GM15510 (cell line): ENCODE measurements around the gene KCNQ2.

Experiments used
- POLR2A ChIP-seq: IDR thresholded peaks from 3 replicates; pipeline ENCODE4 v1.6.1; 2011; ENCODE audit warnings: borderline replicate concordance; ENCODE audit not compliant: insufficient read length; ENCODE audit errors: extremely low read depth

The KCNQ2 gene

DNA sequence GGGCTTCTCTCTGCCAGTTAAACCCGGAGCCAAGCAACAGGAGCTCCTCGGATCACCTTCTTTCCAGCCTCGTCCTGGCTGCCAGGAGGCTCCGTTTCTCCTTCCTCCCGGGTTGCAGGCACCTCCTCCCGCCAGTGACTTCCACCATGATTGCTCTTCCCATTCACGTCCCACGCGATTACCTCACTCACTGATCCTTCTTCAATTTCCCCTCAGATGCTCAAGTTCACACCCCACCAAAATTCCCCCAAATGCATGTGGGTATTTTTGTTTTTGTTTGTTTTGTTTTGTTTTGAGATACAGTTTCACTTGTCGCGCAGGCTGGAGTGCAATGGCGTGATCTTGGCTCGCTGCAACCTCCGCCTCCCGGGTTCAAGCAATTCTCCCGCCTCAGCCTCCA lies 25.1 kb downstream of the KCNQ2 start:
- no peak for TF ChIP-seq POLR2A

DNA sequence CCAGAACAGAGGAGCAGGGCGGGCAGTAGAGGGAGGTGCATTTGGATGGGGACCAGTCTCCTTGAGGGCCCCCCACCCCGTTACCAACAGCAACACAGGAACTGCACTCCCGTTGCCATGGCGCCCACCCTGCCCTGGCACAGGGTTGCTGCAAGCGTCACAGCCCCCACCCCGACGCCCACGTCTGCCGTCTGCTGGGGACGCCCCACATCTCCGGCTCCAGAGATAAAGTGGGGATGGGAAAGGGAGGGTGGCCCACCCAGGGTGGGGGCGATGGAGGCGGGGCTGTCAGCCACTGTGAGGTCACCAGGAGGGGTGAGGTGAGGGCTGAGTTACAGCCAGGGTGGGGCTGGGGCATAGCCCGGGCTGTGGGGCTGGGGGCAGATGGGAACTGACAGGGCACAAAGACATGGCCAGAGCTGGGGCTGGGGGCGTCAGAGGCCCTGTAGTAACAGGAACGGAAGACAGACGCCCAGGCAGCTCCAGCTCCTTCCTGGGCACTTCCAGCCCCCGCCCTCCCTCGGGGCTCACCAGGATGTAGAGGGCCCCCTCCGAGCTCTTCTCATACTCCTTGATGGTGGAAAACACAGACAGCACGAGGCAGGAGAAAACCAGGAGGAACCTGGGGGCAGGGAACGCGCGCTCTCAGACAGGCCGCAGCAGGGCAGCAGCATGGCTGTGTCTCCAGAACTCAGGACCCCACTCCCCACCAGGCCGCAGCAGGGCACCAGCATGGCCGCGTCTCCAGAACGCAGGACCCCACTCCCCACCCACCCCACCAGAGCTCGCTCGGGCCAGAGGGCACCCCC lies 26.0 kb downstream of the KCNQ2 start:
- no peak for TF ChIP-seq POLR2A

DNA sequence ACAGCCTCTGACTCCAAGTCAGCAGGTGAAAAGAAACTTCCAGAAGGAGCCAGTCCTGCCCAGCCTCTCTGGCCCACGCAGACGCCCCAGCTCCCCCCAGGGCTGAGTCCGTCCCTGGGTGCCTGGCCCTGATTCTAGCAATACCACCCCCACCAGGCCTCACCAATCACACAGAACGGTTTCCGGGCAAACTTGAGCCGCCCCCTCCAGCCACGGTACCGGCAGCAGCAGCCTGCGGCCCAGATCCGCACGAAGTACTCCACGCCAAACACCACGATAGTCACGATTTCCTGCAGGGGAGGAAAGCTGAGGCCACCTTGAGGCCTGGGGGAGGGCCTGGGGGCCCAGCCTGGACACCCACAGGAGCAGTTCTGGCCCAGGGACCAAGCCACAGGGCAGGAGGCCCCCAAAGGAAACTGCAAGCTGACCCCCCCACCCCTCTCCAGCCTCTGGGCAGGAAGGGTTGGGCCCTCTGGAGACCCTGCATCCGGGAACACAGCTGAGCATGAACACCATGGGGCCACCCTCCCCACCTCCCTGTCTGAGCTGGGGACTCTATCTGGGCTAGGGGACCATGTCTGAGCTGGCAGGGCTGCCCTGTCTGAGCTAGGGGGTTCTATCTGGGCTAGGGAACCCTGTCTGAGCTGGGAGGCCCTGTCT lies 27.2 kb downstream of the KCNQ2 start:
- TF ChIP-seq POLR2A: no peak

DNA sequence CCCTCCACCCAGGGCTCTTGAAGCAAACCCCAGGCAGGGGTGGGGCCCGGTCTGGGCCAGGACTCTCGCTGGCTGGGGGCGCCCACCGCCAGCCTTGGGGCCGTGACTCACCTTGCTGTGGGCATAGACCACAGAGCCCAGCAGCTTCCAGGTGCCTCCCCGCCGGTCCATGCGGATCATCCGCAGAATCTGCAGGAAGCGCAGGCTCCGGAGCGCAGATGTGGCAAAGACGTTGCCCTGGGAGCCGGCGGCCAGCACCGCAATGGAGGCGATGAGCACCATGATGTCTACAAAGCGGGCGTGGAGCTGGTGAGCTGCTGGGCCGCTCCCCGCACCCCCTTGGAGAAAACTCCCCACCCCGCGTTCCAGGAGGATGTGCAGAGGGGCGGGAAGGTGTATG lies 27.9 kb downstream of the KCNQ2 start:
- TF ChIP-seq POLR2A: no peak

DNA sequence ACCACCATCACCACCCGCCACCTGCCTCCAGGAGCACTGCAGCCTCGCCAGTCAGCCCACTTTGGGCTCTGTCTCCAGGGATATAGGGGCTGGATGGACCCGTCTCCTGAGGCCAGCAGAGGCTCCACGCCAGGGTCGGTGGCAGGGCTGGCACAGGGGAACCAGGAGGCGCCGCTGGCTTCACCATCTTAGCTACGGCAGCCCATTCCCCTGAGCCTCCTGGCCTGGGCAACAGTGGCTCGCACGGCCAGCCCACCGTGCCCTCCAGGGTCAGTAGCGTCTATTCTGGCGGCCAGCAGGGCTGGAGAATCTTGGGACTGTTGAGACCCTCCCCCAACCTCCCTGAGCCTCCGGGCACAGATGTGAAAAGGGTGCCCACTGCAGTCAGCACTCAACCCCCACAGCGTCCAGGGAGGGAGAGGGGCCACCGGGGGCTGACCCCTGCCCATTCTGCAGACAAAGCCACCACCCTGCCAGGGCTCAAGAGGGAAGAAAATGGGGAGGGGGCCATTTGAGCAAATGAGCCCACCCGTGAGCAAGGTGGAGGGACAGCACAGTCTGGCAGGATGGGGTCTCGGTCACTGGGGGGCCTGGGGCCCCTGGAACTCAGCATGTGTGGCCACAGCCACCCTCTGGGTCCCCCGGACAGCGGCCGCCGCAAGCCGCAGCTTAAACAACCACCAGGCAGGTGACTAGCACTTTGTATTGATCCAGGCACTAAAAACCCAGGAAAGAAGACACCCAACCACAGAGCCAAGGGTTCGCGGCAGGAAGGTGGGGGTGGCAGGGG lies 28.7 kb downstream of the KCNQ2 start:
- TF ChIP-seq POLR2A: no peak

DNA sequence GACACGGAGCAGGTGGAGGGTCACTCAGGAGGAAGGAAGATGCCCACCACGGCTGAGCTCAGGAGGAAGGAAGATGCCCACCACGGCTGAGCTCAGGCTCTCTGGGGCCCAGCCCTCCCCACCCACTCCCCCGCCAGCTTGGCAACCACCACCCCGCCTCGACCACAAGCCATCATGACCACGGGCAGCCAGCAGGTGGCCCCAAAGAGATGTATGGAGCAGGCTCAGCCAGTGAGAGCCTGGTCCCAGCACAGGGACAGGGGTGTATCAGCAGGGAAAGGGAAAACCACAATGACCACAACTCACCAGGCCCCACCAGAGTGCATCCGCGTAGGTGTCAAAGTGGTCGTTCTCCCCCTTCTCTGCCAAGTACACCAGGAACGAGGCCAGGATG lies 30.4 kb downstream of the KCNQ2 start:
- no peak for TF ChIP-seq POLR2A

DNA sequence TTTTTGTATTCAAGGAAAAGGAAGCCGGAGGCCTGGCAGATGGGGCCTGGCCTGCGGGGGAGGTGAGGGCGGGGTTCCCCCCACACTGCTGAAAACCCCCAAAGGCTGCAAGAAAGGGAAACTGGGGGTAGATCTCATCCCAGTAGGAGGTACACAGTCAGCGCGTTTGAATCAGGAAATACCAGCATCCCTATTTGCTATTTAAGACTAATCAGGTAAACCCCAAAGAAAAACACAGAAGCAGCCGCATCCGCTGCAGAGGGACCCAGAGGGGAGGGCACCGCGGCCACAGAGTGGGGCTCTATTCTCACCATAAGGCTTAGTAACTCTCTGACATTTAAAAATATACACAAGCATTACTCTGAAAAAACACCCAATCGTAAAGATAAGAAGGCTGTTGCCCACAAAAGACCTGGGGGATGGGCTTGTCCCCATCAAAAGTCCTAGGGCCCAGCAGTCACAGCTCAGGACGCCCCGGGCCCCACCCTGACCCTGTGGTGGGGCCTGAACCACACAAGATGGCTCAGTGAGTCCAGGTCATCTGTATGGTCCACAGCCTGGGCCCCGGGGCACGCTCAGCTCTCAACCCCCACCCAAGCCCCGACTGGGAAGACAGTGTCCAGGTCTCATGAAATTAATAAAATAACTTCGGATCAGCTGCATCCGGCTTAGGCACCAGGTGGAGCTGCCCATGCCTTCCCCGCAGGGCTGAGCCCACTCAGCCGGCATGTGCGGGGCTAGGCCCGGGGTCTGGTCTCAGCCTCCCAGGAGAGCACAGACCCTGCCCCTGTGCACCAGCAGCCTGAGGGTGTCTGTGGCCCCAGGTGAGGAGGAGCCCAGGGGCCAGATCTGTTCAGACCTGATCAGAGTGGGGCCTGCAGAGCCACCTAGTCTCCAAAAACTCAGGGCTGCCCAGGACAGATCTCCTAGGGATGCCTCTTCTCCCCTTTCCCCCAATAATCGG lies 31.0 kb downstream of the KCNQ2 start:
- TF ChIP-seq POLR2A: no peak

DNA sequence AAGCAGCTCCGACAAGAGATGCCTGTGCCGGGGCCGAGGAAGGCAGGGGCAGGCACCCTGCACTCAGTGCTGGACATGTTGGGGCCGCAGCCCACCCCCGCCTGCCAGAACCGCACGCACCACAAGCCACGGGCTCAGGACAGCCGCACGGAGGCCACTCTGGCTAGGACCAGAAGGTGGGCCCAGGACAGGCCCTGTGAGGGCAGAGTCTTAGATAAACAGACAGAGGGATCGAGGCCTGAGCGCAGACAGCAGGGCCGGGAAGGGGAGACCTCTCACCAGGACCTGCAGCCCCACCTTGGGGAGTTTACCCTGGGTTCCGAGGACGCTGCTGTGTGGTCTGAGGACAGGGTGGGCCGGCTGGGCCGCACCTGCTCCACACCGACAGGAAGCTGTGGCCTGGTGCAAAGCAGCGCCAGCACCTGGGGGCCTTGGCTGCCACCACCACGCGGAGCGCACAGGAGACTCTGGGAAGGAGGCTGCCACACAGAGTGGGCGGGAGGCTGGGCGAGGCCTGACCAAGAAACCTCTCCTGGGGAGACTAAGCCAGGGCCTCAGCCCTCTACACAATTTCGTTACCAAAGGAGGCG lies 32.0 kb downstream of the KCNQ2 start:
- TF ChIP-seq POLR2A: no peak

DNA sequence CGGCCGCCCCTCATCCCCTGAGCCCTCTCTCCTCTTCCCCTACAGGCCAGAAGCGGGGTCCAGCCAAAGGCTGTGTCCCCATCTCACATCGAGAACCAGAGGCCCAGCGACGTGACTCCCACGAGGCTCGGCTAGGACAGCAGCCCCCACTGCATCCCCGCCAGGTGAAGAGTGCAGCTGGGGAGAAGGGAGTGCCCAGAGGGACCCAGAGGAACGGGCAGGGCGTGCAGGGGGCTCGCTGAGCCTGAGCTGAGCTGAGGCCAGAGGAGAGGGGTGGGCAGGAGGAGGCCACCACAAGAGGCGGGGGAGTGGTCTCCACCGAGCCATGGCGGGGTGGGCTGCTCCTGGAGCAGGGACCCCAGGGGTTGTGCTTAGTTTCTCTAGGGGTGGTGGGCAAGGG lies 32.6 kb downstream of the KCNQ2 start:
- TF ChIP-seq POLR2A: no peak

DNA sequence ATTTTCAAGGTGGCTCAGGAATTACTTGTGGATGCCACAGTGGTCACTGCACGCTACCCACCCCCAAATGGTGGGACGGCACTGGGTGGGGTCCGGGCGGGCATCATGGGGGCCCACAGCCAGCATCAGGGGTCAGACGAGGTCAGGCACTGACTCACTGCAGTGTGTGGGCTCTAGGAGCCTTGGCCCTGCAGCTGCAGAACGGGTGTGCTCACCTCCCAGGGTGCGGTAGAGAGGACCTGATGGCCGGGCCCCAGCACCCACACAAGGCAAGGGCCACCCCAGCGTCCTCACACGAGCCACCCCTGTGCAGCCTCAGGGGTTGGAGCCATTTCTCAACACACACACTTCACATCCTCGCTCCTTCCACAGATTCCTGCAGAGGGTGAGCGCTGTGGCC lies 34.3 kb downstream of the KCNQ2 start:
- no peak for TF ChIP-seq POLR2A

DNA sequence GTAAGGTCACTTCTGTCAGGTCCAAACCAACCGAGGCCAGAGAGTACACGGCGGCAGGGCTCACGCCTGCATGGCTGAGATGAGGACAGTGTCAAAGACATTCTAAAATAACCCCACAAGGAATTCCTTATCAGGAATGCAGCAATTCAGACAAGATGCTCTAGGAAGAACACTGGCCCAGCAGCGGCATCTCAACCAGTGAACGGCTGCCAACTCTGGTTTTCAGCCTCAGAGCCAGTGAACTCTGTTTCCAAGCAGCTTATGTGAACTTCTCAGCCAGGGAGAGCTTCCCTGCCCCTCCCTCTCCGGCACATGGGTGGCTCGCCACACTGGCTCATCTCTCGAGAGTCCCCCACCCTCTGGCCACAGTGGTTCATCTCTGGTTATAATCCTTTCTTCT lies 36.9 kb downstream of the KCNQ2 start:
- TF ChIP-seq POLR2A: no peak

DNA sequence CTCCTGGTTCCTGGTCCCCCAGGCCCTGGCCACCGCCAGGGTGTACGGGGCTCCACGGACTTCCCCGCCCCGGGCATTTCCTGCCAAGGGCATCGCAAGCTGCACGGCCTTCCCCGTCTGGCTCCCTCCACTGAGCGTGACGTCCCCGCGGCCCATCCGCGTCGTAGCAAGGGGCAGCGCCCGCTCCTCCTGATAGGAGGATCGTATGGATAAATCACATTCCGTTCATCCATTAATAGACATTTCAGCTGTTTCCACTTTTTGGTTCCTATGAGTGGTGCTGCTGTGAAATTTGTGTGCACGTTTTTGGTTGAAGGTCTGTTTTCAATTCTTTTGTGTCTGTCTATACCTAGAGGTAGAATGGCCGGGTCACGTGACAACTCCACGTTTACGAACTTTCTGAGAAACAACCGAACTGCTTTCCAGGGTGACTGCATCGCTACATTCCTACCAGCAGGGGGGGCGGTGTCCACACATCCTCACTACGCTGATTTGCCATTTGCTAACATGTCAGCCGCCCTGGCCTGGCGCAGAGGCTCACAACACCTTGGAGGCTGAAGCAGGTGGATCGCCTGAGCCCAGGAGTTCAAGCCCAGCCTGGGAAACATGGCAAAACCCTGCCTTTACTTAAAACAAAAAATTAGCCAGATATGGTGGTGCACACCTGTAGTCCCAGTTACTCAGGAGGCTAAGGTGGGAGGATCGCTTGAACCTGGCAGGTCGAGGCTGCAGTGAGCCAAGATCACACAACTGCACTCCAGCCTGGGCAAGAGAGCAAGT lies 37.7 kb downstream of the KCNQ2 start:
- TF ChIP-seq POLR2A: no peak
